Ectodermal cell (in vitro differentiated cells): ENCODE data around the gene SMCP.

ENCODE experiments used
- H3K27ac ChIP-seq: 2 replicates; pipeline ENCODE4 v1.7.0; 2013; ENCODE audit warnings: mild to moderate bottlenecking, low read depth, low read length; ENCODE audit not compliant: insufficient read depth, poor library complexity, severe bottlenecking
- H3K27me3 ChIP-seq: 2 replicates; pipeline ENCODE4 v1.7.0; 2013; ENCODE audit warnings: mild to moderate bottlenecking, low read length; ENCODE audit not compliant: insufficient read depth, control insufficient read depth, poor library complexity, severe bottlenecking
- H3K36me3 ChIP-seq: one replicate; pipeline ENCODE4 v1.7.0; 2013; ENCODE audit warnings: low read length; ENCODE audit not compliant: control insufficient read depth, insufficient read depth
- H3K4me1 ChIP-seq: one replicate; pipeline ENCODE4 v1.7.0; 2013; ENCODE audit warnings: low read length; ENCODE audit not compliant: control insufficient read depth, insufficient read depth
- H3K4me3 ChIP-seq: 2 replicates; pipeline ENCODE4 v1.7.0; 2013; ENCODE audit warnings: low read depth, low read length, control low read depth; ENCODE audit not compliant: insufficient read depth
- H3K9me3 ChIP-seq: 2 replicates; pipeline ENCODE4 v1.7.0; 2013; ENCODE audit warnings: mild to moderate bottlenecking, low read length, moderate library complexity; ENCODE audit not compliant: control insufficient read depth
- WGBS, 2 experiments: methylation state at CpG; one replicate each; pipeline ENCODE4 v1.1.7; 2013; ENCODE audit warnings: missing lambda C conversion rate in 2 of 2; 5-methylcytosine and 5-hydroxymethylcytosine counted together

Gene SMCP

DNA sequence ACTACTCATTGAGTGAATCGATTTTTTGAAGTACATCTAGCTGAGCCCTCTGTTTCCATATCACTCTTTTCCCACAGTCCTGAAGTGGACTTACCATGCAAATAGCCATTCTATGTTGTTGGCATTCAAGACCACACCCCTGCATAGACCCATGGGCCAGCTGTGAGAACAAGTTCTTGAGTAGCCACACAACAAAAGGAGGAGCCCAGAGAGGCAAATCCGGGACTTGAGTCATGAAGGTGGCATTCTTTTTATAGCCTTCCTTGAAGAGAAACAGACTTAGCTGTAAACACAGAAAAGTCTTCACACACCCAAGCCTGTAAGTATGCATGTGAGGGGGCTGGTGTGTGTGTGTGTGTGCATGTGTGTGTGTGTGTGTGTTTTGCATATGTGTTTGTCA, 55.1 kb downstream of the SMCP start:
- Histone ChIP-seq H3K27ac (no peak overlapping the region), H3K9me3 (no peaks in the 10 kb centered on the region), H3K36me3 (no peaks in the 10 kb centered on the region), H3K27me3 (no peaks in the 10 kb centered on the region), H3K4me3 (no peak overlapping the region), H3K4me1 (no peaks in the 10 kb centered on the region)
- WGBS, 2 experiments, result 58 to 60% methylated on average over 2 of the region's 2 CpGs
